ENCODE data around the gene CAMK2A. TPM values are rescaled to one million over a fixed set of nuclear protein-coding genes. Genes with fewer than 3 reads are reported as not detected.

The CAMK2A gene
- total and polyA plus RNA-seq, 2 donors (not counting 1 experiment from before 2014, with no cell fraction given), result 2.1 to 3.1 TPM

DNA sequence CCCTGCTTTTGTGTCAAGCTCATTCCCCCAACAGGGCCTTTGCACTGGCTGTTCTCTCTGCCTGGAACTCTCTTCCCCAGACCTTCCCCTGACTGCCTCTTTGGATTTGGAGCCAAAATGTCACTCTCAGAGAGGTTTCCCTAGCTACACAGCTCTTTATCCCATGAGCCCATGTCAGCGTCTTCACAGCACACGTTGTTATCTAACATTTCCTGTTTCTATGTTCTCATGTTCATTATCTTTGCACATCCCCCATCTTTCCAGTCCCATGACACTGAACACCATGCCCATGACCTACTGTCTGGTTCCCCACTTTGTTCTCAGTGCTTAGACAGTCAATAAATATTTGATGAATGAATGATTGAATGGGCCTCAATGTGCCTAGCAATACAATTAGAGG, 39.5 kb upstream of the CAMK2A start:
- Histone ChIP-seq H3K4me3 (replicated peaks in 1 of 4; ENCODE audit: control extremely low read depth in 1 of 4, insufficient read depth in 1 of 4, low read depth in 3 of 4, low read length in 4 of 4) (no peak overlapping the region), H3K27me3 (ENCODE audit: control insufficient read depth, insufficient read depth, low read length) (no peaks in the 10 kb centered on the region), H3K27ac (ENCODE audit: insufficient read depth, low read length) (no peak overlapping the region), H3K4me1 (ENCODE audit: control insufficient read depth, extremely low read depth, insufficient read depth, low read length) (no peaks in the 10 kb centered on the region), H3K36me3 (ENCODE audit: control insufficient read depth, insufficient read depth, low read length) (no peaks in the 10 kb centered on the region), H3K79me2 (ENCODE audit: control insufficient read depth, insufficient read depth, low read length) (no peaks in the 10 kb centered on the region), H3K4me2 (ENCODE audit: extremely low read depth, insufficient read depth, low read length) (no peak overlapping the region), H3K9ac (ENCODE audit: insufficient read depth, low read length) (no peak overlapping the region), H4K20me1 (ENCODE audit: control insufficient read depth, extremely low read depth, insufficient read depth, low read length) (no peaks in the 10 kb centered on the region), H2AFZ (ENCODE audit: low read length) (no peak overlapping the region), H3K9me3 (ENCODE audit: control insufficient read depth, insufficient read depth, low read depth, low read length) (no peaks in the 10 kb centered on the region)
- no peak for TF ChIP-seq EZH2 (IDR thresholded peaks at IDR 0.05; ENCODE audit: low read length, missing control alignments)
- no peak for DNase-seq (ENCODE audit: low read depth in 2 of 2)

DNA sequence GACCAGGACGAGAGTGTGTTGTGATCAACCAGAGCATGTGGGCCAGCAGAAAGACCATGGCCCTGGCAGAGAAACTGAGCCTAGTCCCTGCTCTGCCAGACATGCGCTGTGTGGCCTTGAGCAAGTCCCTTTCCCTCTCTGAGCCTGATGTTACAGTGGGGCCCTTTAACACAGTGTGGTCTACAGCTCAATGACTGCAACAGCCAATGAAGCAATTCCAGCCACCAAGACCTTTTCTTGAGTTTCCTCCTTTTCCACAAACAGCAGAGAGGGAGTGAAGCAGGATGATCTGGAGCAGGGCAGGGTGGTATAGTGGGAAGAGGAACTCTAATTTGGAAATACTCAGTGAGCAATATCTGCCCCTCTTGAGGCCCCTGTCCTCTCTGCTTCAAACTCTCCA, 38.9 kb upstream of the CAMK2A start:
- H3K4me1 ChIP-seq (ENCODE audit: control insufficient read depth, extremely low read depth, insufficient read depth, low read length), result no peaks in the 10 kb centered on the region
- no peak overlapping the region for H3K9ac ChIP-seq (ENCODE audit: insufficient read depth, low read length)
- H3K27ac ChIP-seq (ENCODE audit: insufficient read depth, low read length), result no peak overlapping the region
- H3K79me2 ChIP-seq (ENCODE audit: control insufficient read depth, insufficient read depth, low read length), result no peaks in the 10 kb centered on the region
- no peaks in the 10 kb centered on the region for H3K9me3 ChIP-seq (ENCODE audit: control insufficient read depth, insufficient read depth, low read depth, low read length)
- H3K27me3 ChIP-seq (ENCODE audit: control insufficient read depth, insufficient read depth, low read length), result no peaks in the 10 kb centered on the region
- no peaks in the 10 kb centered on the region for H3K36me3 ChIP-seq (ENCODE audit: control insufficient read depth, insufficient read depth, low read length)
- no peaks in the 10 kb centered on the region for H4K20me1 ChIP-seq (ENCODE audit: control insufficient read depth, extremely low read depth, insufficient read depth, low read length)
- TF ChIP-seq CTCF (conservative IDR thresholded peaks at IDR 0.05 in 1 of 2, IDR thresholded peaks at IDR 0.05 in 1 of 2; ENCODE audit: low read depth in 1 of 2, low read length in 2 of 2) (no peak), EZH2 (IDR thresholded peaks at IDR 0.05; ENCODE audit: low read length, missing control alignments) (no peak)
- H3K4me3 ChIP-seq (replicated peaks in 1 of 4; ENCODE audit: control extremely low read depth in 1 of 4, insufficient read depth in 1 of 4, low read depth in 3 of 4, low read length in 4 of 4), result no peak overlapping the region
- DNase-seq (ENCODE audit: low read depth in 2 of 2), result no peak
- no peak overlapping the region for H3K4me2 ChIP-seq (ENCODE audit: extremely low read depth, insufficient read depth, low read length)
- H2AFZ ChIP-seq (ENCODE audit: low read length), result no peak overlapping the region

DNA sequence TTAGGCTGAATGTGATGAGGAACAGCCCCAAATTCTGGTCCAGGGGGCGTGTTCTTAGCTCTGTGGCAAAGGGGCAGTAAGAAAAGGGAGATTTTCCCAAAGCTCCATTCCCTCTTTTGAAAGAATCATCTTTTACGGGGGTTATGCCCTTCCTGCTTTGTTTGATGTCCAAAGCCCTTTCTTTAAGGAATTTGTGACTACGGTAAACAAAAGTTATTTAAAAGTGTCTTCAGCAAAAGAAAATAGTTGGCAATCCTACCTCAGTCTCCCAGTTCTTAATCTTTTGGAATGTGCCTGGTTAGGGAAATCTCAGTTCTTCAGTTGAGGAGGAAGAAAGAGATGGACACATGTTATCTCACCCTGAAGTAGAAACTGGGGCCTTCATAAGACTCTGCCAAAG, 37.6 kb upstream of the CAMK2A start:
- Histone ChIP-seq H3K9me3 (ENCODE audit: control insufficient read depth, insufficient read depth, low read depth, low read length) (no peaks in the 10 kb centered on the region), H3K4me2 (ENCODE audit: extremely low read depth, insufficient read depth, low read length) (no peak overlapping the region)
- TF ChIP-seq CTCF (conservative IDR thresholded peaks at IDR 0.05 in 1 of 2, IDR thresholded peaks at IDR 0.05 in 1 of 2; ENCODE audit: low read depth in 1 of 2, low read length in 2 of 2) (no peak), EZH2 (IDR thresholded peaks at IDR 0.05; ENCODE audit: low read length, missing control alignments) (no peak)

More for the DNA sequence above, 37.6 kb upstream of the CAMK2A start:
- H3K27ac ChIP-seq (ENCODE audit: insufficient read depth, low read length), result no peak overlapping the region
- H3K9ac ChIP-seq (ENCODE audit: insufficient read depth, low read length), result no peak overlapping the region
- no peaks in the 10 kb centered on the region for H4K20me1 ChIP-seq (ENCODE audit: control insufficient read depth, extremely low read depth, insufficient read depth, low read length)
- no peaks in the 10 kb centered on the region for H3K36me3 ChIP-seq (ENCODE audit: control insufficient read depth, insufficient read depth, low read length)
- no peak overlapping the region for H3K4me3 ChIP-seq (replicated peaks in 1 of 4; ENCODE audit: control extremely low read depth in 1 of 4, insufficient read depth in 1 of 4, low read depth in 3 of 4, low read length in 4 of 4)
- H2AFZ ChIP-seq (ENCODE audit: low read length), result no peak overlapping the region
- H3K4me1 ChIP-seq (ENCODE audit: control insufficient read depth, extremely low read depth, insufficient read depth, low read length), result no peaks in the 10 kb centered on the region
- no peaks in the 10 kb centered on the region for H3K27me3 ChIP-seq (ENCODE audit: control insufficient read depth, insufficient read depth, low read length)
- H3K79me2 ChIP-seq (ENCODE audit: control insufficient read depth, insufficient read depth, low read length), result no peaks in the 10 kb centered on the region
- no peak for DNase-seq (ENCODE audit: low read depth in 2 of 2)

Data from fibroblast of lung (primary cell).